Measurements from ENCODE around the gene ACSF3. TPM values are rescaled to one million over a fixed set of nuclear protein-coding genes. Genes with fewer than 3 reads are reported as not detected.

The ACSF3 gene
- total RNA-seq, 1 experiment from 2014 or later = 54.9 TPM

- peaks cover 15% of the 10 kb centered on the region for H3K36me3 Mint-ChIP-seq (ENCODE audit: insufficient read depth, unreplicated experiment)
- no peaks in the 10 kb centered on the region for H3K9me3 Mint-ChIP-seq (ENCODE audit: low read depth, unreplicated experiment)
- peaks cover 56% of the 10 kb centered on the region for H3K27me3 Mint-ChIP-seq (ENCODE audit: unreplicated experiment)
- no peak overlapping the region for H3K4me3 Mint-ChIP-seq (ENCODE audit: low read depth, unreplicated experiment)
- H3K27ac Mint-ChIP-seq (ENCODE audit: unreplicated experiment) = no peak overlapping the region
- peaks cover 10% of the 10 kb centered on the region for H3K4me1 Mint-ChIP-seq (ENCODE audit: low read depth, unreplicated experiment)
- TF ChIP-seq CTCF (IDR thresholded peaks at IDR 0.05; ENCODE audit: unreplicated experiment) = no peak
- intact Hi-C loops (cut with micrococcal nuclease; ENCODE audit: unreplicated experiment) = no loop called here
- no TSS peak for BruUV-seq (replicated peaks)
- DNase-seq = no peak
- CTCF ChIA-PET = interaction anchor here (0.6 to 1.0 kb wide), 3 partner anchors 9 to 653 kb away, joined by 4 read pairs; no protein-coding TSS in a partner anchor
Measured at GRCh38 chr16:89174055-89174827, 80.6 kb downstream of the ACSF3 start.

- Mint-ChIP-seq H3K27ac (ENCODE audit: unreplicated experiment) (no peak overlapping the region), H3K27me3 (ENCODE audit: unreplicated experiment) (peaks cover 54% of the 10 kb centered on the region), H3K36me3 (ENCODE audit: insufficient read depth, unreplicated experiment) (peaks cover 15% of the 10 kb centered on the region), H3K4me3 (ENCODE audit: low read depth, unreplicated experiment) (no peak overlapping the region), H3K4me1 (ENCODE audit: low read depth, unreplicated experiment) (peaks cover 10% of the 10 kb centered on the region), H3K9me3 (ENCODE audit: low read depth, unreplicated experiment) (no peaks in the 10 kb centered on the region)
- intact Hi-C loops (cut with micrococcal nuclease; ENCODE audit: unreplicated experiment) = no loop called here
- TF ChIP-seq CTCF (IDR thresholded peaks at IDR 0.05; ENCODE audit: unreplicated experiment) = no peak
- no TSS peak for BruUV-seq (replicated peaks)
- DNase-seq = no peak
- CTCF ChIA-PET = interaction anchor here (0.6 kb wide), 1 partner anchor 8 kb away, joined by 4 read pairs; no protein-coding TSS in a partner anchor
Measured at GRCh38 chr16:89174877-89175276, 81.2 kb downstream of the ACSF3 start.

GRCh38 chr16:89175280-89176146 lies 81.9 kb downstream of the ACSF3 start:
- peaks cover 48% of the 10 kb centered on the region for H3K27me3 Mint-ChIP-seq (ENCODE audit: unreplicated experiment)
- intact Hi-C loops (cut with micrococcal nuclease; ENCODE audit: unreplicated experiment) = no loop called here
- no peak overlapping the region for H3K4me3 Mint-ChIP-seq (ENCODE audit: low read depth, unreplicated experiment)
- CTCF ChIA-PET = interaction anchor here (0.5 kb wide), 1 partner anchor 474 kb away, joined by 6 read pairs; no protein-coding TSS in a partner anchor
- H3K36me3 Mint-ChIP-seq (ENCODE audit: insufficient read depth, unreplicated experiment) = peaks cover 12% of the 10 kb centered on the region
- no peak overlapping the region for H3K27ac Mint-ChIP-seq (ENCODE audit: unreplicated experiment)
- DNase-seq = no peak
- no peaks in the 10 kb centered on the region for H3K9me3 Mint-ChIP-seq (ENCODE audit: low read depth, unreplicated experiment)
- BruUV-seq (replicated peaks) = no TSS peak
- peaks cover 6% of the 10 kb centered on the region for H3K4me1 Mint-ChIP-seq (ENCODE audit: low read depth, unreplicated experiment)
- TF ChIP-seq CTCF (IDR thresholded peaks at IDR 0.05; ENCODE audit: unreplicated experiment) = no peak

- no TSS peak for BruUV-seq (replicated peaks)
- Mint-ChIP-seq H3K36me3 (ENCODE audit: insufficient read depth, unreplicated experiment) (peaks cover 5% of the 10 kb centered on the region), H3K4me1 (ENCODE audit: low read depth, unreplicated experiment) (no peaks in the 10 kb centered on the region), H3K27ac (ENCODE audit: unreplicated experiment) (no peak overlapping the region), H3K9me3 (ENCODE audit: low read depth, unreplicated experiment) (no peaks in the 10 kb centered on the region), H3K4me3 (ENCODE audit: low read depth, unreplicated experiment) (no peak overlapping the region), H3K27me3 (ENCODE audit: unreplicated experiment) (peaks cover 48% of the 10 kb centered on the region)
- intact Hi-C loops (cut with micrococcal nuclease; ENCODE audit: unreplicated experiment) = no loop called here
- no peak for DNase-seq
- TF ChIP-seq CTCF (IDR thresholded peaks at IDR 0.05; ENCODE audit: unreplicated experiment) = no peak
- CTCF ChIA-PET = interaction anchor here (0.5 to 1.2 kb wide), 3 partner anchors 14 to 474 kb away, joined by 3 to 6 read pairs (median 5); no protein-coding TSS in a partner anchor
Measured at GRCh38 chr16:89176147-89176690, 82.6 kb downstream of the ACSF3 start.

Data from Calu3 (cell line).